GM12874 (cell line): Measurements from ENCODE around the gene GPS1.

ENCODE experiments used
- CTCF ChIP-seq: IDR thresholded peaks from 2 replicates; pipeline ENCODE4 v1.5.1; 2011; ENCODE audit warnings: low read depth, mild to moderate bottlenecking, control low read depth, low read length, moderate library complexity; ENCODE audit not compliant: insufficient read depth

Gene GPS1

GRCh38 chr17:82090549-82091263, 39.0 kb downstream of the GPS1 start:
- TF ChIP-seq CTCF, result no peak

GRCh38 chr17:82091264-82092066, 39.8 kb downstream of the GPS1 start:
- no peak for TF ChIP-seq CTCF

GRCh38 chr17:82092094-82092586, 40.4 kb downstream of the GPS1 start:
- no peak for TF ChIP-seq CTCF

GRCh38 chr17:82092628-82092994, 40.9 kb downstream of the GPS1 start:
- TF ChIP-seq CTCF, result no peak

- TF ChIP-seq CTCF, result no peak
These were observed 41.5 kb downstream of the GPS1 start for GRCh38 chr17:82092995-82093751.

GRCh38 chr17:82094931-82095776, 43.5 kb downstream of the GPS1 start:
- no peak for TF ChIP-seq CTCF
